Osteoblast (primary cell): Measurements from ENCODE around the gene WASF2. TPM values are rescaled to one million over a fixed set of nuclear protein-coding genes. Genes with fewer than 3 reads are reported as not detected.

Experiments
- DNase-seq: peaks from one replicate; pipeline ENCODE4 v3.0.0; 2011; ENCODE audit warnings: low spot score, mixed read lengths; ENCODE audit not compliant: insufficient read length; ENCODE audit errors: missing footprints
- H2AFZ ChIP-seq: 2 replicates; pipeline ENCODE4 v1.6.0; 2011; ENCODE audit warnings: mild to moderate bottlenecking, low read length
- H3K27ac ChIP-seq: 2 replicates; pipeline ENCODE4 v1.5.1; 2011; ENCODE audit warnings: mild to moderate bottlenecking, low read depth, low read length, moderate library complexity
- H3K27me3 ChIP-seq: 2 replicates; pipeline ENCODE4 v1.6.0; 2012; ENCODE audit warnings: mild to moderate bottlenecking, control low read depth, inconsistent platforms, low read length, moderate library complexity; ENCODE audit not compliant: insufficient read depth
- H3K36me3 ChIP-seq: 2 replicates; pipeline ENCODE4 v1.5.1; 2011; ENCODE audit warnings: mild to moderate bottlenecking, low read length, control low read depth, moderate library complexity; ENCODE audit not compliant: insufficient read depth
- H3K4me1 ChIP-seq: 2 replicates; pipeline ENCODE4 v1.5.1; 2011; ENCODE audit warnings: mild to moderate bottlenecking, low read length, control low read depth, moderate library complexity; ENCODE audit not compliant: insufficient read depth
- H3K4me2 ChIP-seq: 2 replicates; pipeline ENCODE4 v1.6.0; 2011; ENCODE audit warnings: mild to moderate bottlenecking, low read length; ENCODE audit not compliant: insufficient read depth
- H3K4me3 ChIP-seq: fragments of 200-600 bp; sonication (generic); 3 replicates; pipeline ENCODE4 v1.5.1; 2012; ENCODE audit warnings: mild to moderate bottlenecking, low read length, inconsistent platforms; ENCODE audit not compliant: insufficient read depth
- H3K79me2 ChIP-seq: 2 replicates; pipeline ENCODE4 v1.6.0; 2012; ENCODE audit warnings: mild to moderate bottlenecking, low read length, control low read depth, inconsistent platforms; ENCODE audit not compliant: insufficient read depth
- H3K9me3 ChIP-seq: 2 replicates; pipeline ENCODE4 v1.5.1; 2011; ENCODE audit warnings: low read depth, low read length, control low read depth
- H4K20me1 ChIP-seq: 2 replicates; pipeline ENCODE4 v1.6.0; 2012; ENCODE audit warnings: mild to moderate bottlenecking, low read length, control low read depth; ENCODE audit not compliant: insufficient read depth
- total RNA-seq: library from RNA; depleted of rRNA; stranded (reverse); fragments of >200 nt; gene quantifications from 2 replicates; pipeline ENCODE4 v1.2.3, GENCODE V29; 2012
- TF ChIP-seq, protein P1 (sequence below): IDR thresholded peaks from 2 replicates; pipeline ENCODE4 v1.5.1; 2011; ENCODE audit warnings: mild to moderate bottlenecking, low read depth, low read length, moderate library complexity; ENCODE audit errors: extremely low read depth

The WASF2 gene
- total RNA-seq, 1 donor = 24.6 TPM

DNA sequence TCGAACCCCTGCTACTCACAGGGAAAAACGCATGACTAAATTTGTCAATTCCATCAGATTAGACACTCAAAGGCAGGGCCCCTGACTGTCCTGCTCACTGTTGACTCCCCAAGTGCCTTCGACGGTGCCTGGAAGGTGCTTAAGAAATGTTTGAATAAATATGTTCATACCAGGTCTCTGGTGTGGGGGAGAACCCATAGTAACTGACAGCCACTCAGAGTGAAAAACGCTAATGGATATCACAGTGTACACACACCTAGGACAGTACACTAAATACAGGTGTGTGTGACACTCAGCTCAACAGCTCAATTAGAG is 39.7 kb upstream of the WASF2 start:
- H3K36me3 ChIP-seq = peaks cover 17% of the 10 kb centered on the region
- no peak overlapping the region for H2AFZ ChIP-seq
- H3K4me1 ChIP-seq = peaks cover 26% of the 10 kb centered on the region
- H4K20me1 ChIP-seq = no peaks in the 10 kb centered on the region
- H3K4me2 ChIP-seq = no peak overlapping the region
- DNase-seq = peak; percentile 73
- H3K79me2 ChIP-seq = no peaks in the 10 kb centered on the region
- H3K27ac ChIP-seq = peak overlapping the region; percentile 13
- TF ChIP-seq, protein P1, sequence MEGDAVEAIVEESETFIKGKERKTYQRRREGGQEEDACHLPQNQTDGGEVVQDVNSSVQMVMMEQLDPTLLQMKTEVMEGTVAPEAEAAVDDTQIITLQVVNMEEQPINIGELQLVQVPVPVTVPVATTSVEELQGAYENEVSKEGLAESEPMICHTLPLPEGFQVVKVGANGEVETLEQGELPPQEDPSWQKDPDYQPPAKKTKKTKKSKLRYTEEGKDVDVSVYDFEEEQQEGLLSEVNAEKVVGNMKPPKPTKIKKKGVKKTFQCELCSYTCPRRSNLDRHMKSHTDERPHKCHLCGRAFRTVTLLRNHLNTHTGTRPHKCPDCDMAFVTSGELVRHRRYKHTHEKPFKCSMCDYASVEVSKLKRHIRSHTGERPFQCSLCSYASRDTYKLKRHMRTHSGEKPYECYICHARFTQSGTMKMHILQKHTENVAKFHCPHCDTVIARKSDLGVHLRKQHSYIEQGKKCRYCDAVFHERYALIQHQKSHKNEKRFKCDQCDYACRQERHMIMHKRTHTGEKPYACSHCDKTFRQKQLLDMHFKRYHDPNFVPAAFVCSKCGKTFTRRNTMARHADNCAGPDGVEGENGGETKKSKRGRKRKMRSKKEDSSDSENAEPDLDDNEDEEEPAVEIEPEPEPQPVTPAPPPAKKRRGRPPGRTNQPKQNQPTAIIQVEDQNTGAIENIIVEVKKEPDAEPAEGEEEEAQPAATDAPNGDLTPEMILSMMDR = no peak
- no peak overlapping the region for H3K4me3 ChIP-seq
- H3K27me3 ChIP-seq = no peaks in the 10 kb centered on the region
- H3K9me3 ChIP-seq = no peaks in the 10 kb centered on the region

DNA sequence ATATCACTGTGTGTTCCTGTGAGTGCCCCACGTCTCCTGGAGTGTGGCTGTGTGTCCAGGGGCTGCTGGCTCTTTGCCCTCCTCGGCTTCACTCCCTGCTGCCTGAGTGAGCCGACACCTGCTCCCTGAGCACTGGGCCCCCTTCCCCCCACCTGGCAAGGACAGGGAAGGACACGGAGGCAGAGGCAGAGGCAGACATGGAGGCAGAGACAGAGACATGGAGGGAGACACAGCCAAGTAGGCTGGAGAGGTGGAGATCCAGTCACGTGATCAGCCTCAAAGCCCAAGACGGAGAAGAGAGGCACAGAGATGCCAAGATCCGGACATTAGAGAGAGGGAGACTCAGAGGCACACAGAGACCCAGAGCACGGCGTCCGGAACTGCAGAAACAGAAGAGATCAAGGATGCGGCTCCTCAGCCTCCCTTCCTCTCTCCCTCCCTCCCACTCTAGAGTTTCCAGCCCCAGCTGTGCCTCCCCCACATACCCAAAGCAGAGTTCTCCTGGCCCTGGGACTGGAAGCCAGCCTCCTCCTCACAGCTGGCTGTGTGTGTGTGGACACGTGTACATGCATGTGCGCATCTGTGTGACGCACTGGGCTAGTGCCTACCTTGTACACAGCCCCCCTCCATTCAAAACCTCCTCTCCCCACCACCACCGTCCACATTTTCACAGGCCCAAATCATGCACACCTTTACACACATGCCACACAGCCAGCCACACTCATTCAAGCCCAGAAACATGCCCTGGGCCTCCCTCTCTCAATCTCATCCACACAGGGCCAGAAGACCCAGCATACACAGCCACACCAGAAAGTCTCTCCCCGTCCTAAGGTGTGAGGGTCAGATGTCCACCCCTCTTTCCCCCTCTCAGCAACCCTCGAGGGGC is 39.1 kb upstream of the WASF2 start:
- H3K36me3 ChIP-seq = peaks cover 13% of the 10 kb centered on the region
- TF ChIP-seq, protein P1 = no peak

DNA sequence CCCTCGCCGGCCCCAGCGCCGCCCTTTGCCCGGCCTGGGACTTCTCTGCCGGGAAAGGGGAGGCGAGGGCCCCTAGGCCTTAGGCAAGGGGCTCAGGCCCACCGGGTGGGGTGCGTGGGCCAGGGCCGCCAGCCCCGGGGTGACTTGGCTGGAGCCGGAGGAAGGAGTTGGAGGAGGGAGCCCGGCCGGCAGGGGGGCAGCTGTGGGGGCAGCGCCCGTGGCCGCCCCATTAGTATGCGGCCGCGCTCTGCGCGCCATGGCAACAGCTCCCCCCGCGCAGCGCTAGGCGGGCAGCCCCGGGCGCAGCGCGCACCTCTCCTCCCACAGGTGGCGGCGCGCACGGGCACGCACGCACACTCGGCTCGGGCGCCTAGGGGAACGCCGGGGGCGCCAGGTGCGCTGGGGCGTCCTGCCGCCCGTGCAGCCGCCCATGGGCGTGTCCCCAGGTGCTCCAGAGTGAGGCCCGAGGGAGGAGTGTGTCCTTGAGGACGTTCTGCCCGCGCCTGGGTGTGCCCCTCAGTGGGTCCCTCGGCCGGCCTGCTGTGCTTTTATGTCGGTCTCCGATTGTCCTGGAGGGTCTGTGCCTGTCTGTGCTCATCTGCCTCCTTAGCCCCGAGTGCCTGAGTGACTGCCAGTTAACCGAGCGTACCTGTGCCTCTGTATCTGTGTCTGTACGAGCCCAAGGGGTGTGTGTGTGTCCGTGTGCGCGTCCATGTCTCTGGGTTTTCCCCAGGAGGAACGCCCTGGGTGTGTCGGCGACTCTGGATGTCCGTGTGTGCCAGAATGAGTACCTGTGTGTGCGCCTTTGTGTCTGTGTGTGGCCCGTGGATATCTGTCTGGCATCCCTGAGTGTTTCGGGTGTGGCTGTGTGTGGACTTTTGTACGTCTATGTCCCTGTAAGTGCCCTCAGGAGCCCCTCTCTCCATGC is 38.2 kb upstream of the WASF2 start:
- Histone ChIP-seq H3K27ac (peak overlapping the region; percentile 13), H4K20me1 (no peaks in the 10 kb centered on the region), H3K4me2 (peak overlapping the region; percentile 85), H3K27me3 (no peaks in the 10 kb centered on the region), H3K79me2 (no peaks in the 10 kb centered on the region), H3K4me1 (peaks cover 26% of the 10 kb centered on the region), H3K4me3 (peak overlapping the region; percentile 61), H2AFZ (no peak overlapping the region), H3K9me3 (no peaks in the 10 kb centered on the region), H3K36me3 (peaks cover 6% of the 10 kb centered on the region)
- TF ChIP-seq, protein P1 = no peak
- DNase-seq = peak; percentile 85

More for the DNA sequence above, 39.1 kb upstream of the WASF2 start:
- DNase-seq = peak; percentile 98
- Histone ChIP-seq H3K4me3 (peak overlapping the region; percentile 61), H3K27me3 (no peaks in the 10 kb centered on the region), H4K20me1 (no peaks in the 10 kb centered on the region), H2AFZ (peak overlapping the region; percentile 50), H3K79me2 (no peaks in the 10 kb centered on the region), H3K9me3 (no peaks in the 10 kb centered on the region), H3K4me2 (peak overlapping the region; percentile 85), H3K27ac (peak overlapping the region; percentile 13), H3K4me1 (peaks cover 26% of the 10 kb centered on the region)
